Keratinocyte (primary cell): ENCODE data around the gene PCDHGB6.
A peak's percentile ranks its signal among the peaks of the same experiment; 100 is the strongest.
"Not testable (repeated sequence)": the region's sequence is repeated elsewhere in the genome, so short reads cannot be mapped to it uniquely, and the experiment has no call there.

Source experiments
- CTCF ChIP-seq, 3 experiments: IDR thresholded peaks in 1 of 3; conservative IDR thresholded peaks in 1 of 3; optimal IDR thresholded peaks in 1 of 3; 2 replicates in 2 of 3; 3 replicates in 1 of 3; pipeline versions ENCODE3 to v1.5.1; 2011; ENCODE audit warnings: low read length in 3 of 3, mild to moderate bottlenecking in 3 of 3, moderate library complexity in 2 of 3, control low read depth in 1 of 3, inconsistent platforms in 1 of 3; ENCODE audit not compliant: insufficient read depth in 2 of 3; ENCODE audit errors: extremely low read depth in 1 of 3
- EZH2 ChIP-seq: IDR thresholded peaks from one replicate; pipeline ENCODE4 v1.6.1; 2012; ENCODE audit warnings: inconsistent platforms, mild to moderate bottlenecking, low read length, moderate library complexity

GRCh38 chr5:141417494-141418172, 9.8 kb downstream of the PCDHGB6 start, which contains the start of gene PCDHGB7:
- TF ChIP-seq EZH2: not testable (repeated sequence)
- peak; percentile 55 to 78 (median 66) for TF ChIP-seq CTCF (optimal IDR thresholded peaks at IDR 0.05 in 1 of 3, IDR thresholded peaks at IDR 0.05 in 1 of 3, conservative IDR thresholded peaks at IDR 0.05 in 1 of 3; ENCODE audit: extremely low read depth in 1 of 3, insufficient read depth in 2 of 3, low read length in 3 of 3)
